ENCODE measurements around the gene ASB13. TPM values are rescaled to one million over a fixed set of nuclear protein-coding genes. Genes with fewer than 3 reads are reported as not detected.

Gene ASB13
- total RNA-seq, 1 experiment from 2014 or later = 13.8 TPM

- Histone ChIP-seq H3K4me2 (ENCODE audit: insufficient read depth, insufficient read length, low read length) (no peak overlapping the region), H3K23ac (ENCODE audit: insufficient read length, low read depth, low read length) (no peak overlapping the region), H4K8ac (replicated peaks; ENCODE audit: insufficient read length, low read depth, low read length) (no peak overlapping the region), H2BK15ac (ENCODE audit: low read depth, low read length) (no peak overlapping the region), H3T11ph (ENCODE audit: low read length) (no peak overlapping the region), H2BK120ac (ENCODE audit: low read depth, low read length, poor library complexity, severe bottlenecking) (no peak overlapping the region), H3K4me1 (ENCODE audit: insufficient read depth, low read length) (no peaks in the 10 kb centered on the region), H3K4ac (ENCODE audit: low read depth, low read length) (no peak overlapping the region), H2BK12ac (ENCODE audit: insufficient read length, low read depth, low read length) (no peak overlapping the region), H2AFZ (ENCODE audit: low read length) (no peak overlapping the region), H2BK5ac (ENCODE audit: insufficient read length, low read length) (no peak overlapping the region), H2BK20ac (ENCODE audit: low read depth, low read length, poor library complexity, severe bottlenecking) (no peak overlapping the region), H3K18ac (ENCODE audit: insufficient read length, low read depth, low read length) (no peak overlapping the region), H3K79me2 (ENCODE audit: insufficient read depth, low read length) (no peaks in the 10 kb centered on the region), H4K20me1 (ENCODE audit: control insufficient read depth, insufficient read depth, insufficient read length) (no peaks in the 10 kb centered on the region), H3K79me1 (ENCODE audit: insufficient read depth, low read depth, low read length, poor library complexity, severe bottlenecking) (no peaks in the 10 kb centered on the region), H2AK5ac (ENCODE audit: insufficient read length, low read length) (no peak overlapping the region), H3K14ac (ENCODE audit: insufficient read depth, low read length) (no peak overlapping the region), H3K23me2 (ENCODE audit: insufficient read length, low read depth, low read length, poor library complexity, severe bottlenecking) (no peaks in the 10 kb centered on the region), H4K91ac (ENCODE audit: insufficient read length, low read depth, low read length) (no peak overlapping the region), H3K27me3 (ENCODE audit: insufficient read depth, low read length) (no peaks in the 10 kb centered on the region), H3K27ac (ENCODE audit: insufficient read length, low read depth, low read length) (no peak overlapping the region), H3K9me3 (ENCODE audit: control insufficient read depth, low read depth, low read length) (no peaks in the 10 kb centered on the region), H3K9ac (ENCODE audit: extremely low read depth, insufficient read length, low read length) (no peak overlapping the region), H4K5ac (ENCODE audit: insufficient read length, low read depth, low read length) (no peak overlapping the region), H3K56ac (ENCODE audit: insufficient read length, low read depth, low read length) (no peak overlapping the region)
- DNase-seq = no peak
- TF ChIP-seq CTCF (conservative IDR thresholded peaks at IDR 0.05) = no peak
- WGBS (ENCODE audit: extremely low coverage, insufficient read length, low lambda C conversion rate) = no CpG with 5 or more reads among the region's 13 CpGs
- H3K4me3 Mint-ChIP-seq = no peak overlapping the region
- H3K36me3 Mint-ChIP-seq (ENCODE audit: insufficient read depth in 1 of 3, low read depth in 3 of 3) = peaks cover 28 to 56% (median 45%) of the 10 kb centered on the region in 3 experiments; a peak in 6 of 7 replicates
- no peak overlapping the region for H3K27ac Mint-ChIP-seq
- no peaks in the 10 kb centered on the region for H3K27me3 Mint-ChIP-seq (ENCODE audit: low read depth)
- no peaks in the 10 kb centered on the region; a peak in 1 of 5 replicates for H3K9me3 Mint-ChIP-seq
- H3K4me1 Mint-ChIP-seq = no peaks in the 10 kb centered on the region
These were observed 25.9 kb downstream of the ASB13 start for GRCh38 chr10:5640501-5640900.
